ENCODE measurements around the gene NAPG.

DNA sequence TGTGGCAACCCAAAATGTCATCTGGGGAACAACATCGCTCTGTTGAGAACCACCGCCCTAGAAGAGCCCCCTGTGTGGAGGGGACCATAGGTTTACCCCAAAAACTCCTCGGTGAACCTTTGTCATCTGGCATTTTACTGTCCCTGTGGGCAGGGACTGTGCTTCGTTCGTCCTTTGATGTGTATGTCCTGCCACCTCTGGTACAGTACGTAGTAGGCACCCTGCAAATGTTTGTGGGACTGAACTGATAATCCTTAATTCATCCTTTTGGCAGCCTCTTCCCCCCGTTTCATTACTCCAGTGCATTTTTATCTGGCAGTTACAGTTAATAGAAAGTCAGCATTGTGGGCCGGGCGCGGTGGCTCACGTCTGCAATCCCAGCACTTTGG is 728 bp downstream of the NAPG start:
- TF ChIP-seq, protein P1, sequence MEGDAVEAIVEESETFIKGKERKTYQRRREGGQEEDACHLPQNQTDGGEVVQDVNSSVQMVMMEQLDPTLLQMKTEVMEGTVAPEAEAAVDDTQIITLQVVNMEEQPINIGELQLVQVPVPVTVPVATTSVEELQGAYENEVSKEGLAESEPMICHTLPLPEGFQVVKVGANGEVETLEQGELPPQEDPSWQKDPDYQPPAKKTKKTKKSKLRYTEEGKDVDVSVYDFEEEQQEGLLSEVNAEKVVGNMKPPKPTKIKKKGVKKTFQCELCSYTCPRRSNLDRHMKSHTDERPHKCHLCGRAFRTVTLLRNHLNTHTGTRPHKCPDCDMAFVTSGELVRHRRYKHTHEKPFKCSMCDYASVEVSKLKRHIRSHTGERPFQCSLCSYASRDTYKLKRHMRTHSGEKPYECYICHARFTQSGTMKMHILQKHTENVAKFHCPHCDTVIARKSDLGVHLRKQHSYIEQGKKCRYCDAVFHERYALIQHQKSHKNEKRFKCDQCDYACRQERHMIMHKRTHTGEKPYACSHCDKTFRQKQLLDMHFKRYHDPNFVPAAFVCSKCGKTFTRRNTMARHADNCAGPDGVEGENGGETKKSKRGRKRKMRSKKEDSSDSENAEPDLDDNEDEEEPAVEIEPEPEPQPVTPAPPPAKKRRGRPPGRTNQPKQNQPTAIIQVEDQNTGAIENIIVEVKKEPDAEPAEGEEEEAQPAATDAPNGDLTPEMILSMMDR (IDR thresholded peaks at IDR 0.05 in 4 of 5, conservative IDR thresholded peaks at IDR 0.05 in 1 of 5) = no peak
- TF ChIP-seq POLR2A (IDR thresholded peaks at IDR 0.05) = no peak
